ENCODE measurements around the gene HPD. TPM values are rescaled to one million over a fixed set of nuclear protein-coding genes. Genes with fewer than 3 reads are reported as not detected.

Gene HPD
- total and polyA plus RNA-seq, 4 donors = 0.88 to 4.0 (median 1.2) TPM; not detected in 1

DNA sequence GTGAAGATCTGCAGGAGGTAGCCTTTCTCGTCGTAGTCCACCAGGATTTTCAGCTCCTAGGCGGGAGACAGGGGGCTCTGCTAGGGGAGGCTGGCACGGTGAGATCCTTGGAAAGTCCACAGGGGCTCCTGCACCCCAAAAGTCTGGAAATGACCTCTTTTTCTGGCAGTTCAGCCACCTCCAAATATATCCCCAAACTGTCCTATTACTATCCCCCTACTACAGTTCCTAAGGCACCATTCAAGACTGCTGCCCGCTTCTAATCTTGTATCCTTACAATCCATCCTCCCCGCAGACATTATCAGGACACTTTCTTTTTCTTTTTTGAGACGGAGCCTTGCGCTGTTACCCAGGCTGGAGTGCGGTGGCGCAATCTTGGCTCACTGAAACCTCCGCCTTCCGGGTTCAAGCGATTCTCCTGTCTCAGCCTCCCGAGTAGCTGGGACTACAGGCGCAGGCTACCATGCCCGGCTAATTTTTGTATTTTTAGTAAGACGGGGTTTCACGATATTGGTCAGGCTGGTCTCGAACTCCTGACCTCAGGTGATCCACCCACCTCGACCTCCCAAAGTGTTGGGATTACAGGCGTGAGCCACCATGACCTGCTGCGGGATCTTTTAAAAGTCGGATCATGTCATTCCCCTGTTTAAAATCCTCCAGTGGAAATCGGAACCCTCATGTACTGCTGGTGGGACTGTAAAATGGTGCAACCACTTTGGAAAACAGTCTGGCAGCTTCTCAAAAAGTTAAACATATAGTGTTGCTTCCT is 18.5 kb downstream of the HPD start:
- TF ChIP-seq, protein P1, sequence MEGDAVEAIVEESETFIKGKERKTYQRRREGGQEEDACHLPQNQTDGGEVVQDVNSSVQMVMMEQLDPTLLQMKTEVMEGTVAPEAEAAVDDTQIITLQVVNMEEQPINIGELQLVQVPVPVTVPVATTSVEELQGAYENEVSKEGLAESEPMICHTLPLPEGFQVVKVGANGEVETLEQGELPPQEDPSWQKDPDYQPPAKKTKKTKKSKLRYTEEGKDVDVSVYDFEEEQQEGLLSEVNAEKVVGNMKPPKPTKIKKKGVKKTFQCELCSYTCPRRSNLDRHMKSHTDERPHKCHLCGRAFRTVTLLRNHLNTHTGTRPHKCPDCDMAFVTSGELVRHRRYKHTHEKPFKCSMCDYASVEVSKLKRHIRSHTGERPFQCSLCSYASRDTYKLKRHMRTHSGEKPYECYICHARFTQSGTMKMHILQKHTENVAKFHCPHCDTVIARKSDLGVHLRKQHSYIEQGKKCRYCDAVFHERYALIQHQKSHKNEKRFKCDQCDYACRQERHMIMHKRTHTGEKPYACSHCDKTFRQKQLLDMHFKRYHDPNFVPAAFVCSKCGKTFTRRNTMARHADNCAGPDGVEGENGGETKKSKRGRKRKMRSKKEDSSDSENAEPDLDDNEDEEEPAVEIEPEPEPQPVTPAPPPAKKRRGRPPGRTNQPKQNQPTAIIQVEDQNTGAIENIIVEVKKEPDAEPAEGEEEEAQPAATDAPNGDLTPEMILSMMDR (IDR thresholded peaks at IDR 0.05; ENCODE audit: control extremely low read depth, extremely low read depth) = no peak
- 53 to 64% methylated on average over 24 of the region's 24 CpGs for WGBS, 2 donors
- Histone ChIP-seq H3K4me1 (ENCODE audit: control insufficient read depth in 5 of 5, insufficient read depth in 5 of 5, low read length in 5 of 5) (no peaks in the 10 kb centered on the region), H3K9me3 (ENCODE audit: control insufficient read depth in 4 of 4, insufficient read depth in 3 of 4, low read length in 3 of 4) (no peaks in the 10 kb centered on the region), H3K9ac (ENCODE audit: insufficient read depth in 1 of 2, low read length in 2 of 2) (no peak overlapping the region), H3K27me3 (ENCODE audit: control insufficient read depth in 3 of 3, insufficient read depth in 3 of 3, low read length in 2 of 3) (no peaks in the 10 kb centered on the region), H3K4me3 (peak overlapping the region; percentile 67), H3K36me3 (ENCODE audit: control insufficient read depth in 4 of 4, insufficient read depth in 4 of 4, low read length in 4 of 4) (no peaks in the 10 kb centered on the region), H3K27ac (ENCODE audit: low read depth in 1 of 2, low read length in 1 of 2) (peak overlapping the region; percentile 43 to 77)
- no peak for DNase-seq
- ATAC-seq (ENCODE audit: insufficient read depth, low FRiP score) = no peak

DNA sequence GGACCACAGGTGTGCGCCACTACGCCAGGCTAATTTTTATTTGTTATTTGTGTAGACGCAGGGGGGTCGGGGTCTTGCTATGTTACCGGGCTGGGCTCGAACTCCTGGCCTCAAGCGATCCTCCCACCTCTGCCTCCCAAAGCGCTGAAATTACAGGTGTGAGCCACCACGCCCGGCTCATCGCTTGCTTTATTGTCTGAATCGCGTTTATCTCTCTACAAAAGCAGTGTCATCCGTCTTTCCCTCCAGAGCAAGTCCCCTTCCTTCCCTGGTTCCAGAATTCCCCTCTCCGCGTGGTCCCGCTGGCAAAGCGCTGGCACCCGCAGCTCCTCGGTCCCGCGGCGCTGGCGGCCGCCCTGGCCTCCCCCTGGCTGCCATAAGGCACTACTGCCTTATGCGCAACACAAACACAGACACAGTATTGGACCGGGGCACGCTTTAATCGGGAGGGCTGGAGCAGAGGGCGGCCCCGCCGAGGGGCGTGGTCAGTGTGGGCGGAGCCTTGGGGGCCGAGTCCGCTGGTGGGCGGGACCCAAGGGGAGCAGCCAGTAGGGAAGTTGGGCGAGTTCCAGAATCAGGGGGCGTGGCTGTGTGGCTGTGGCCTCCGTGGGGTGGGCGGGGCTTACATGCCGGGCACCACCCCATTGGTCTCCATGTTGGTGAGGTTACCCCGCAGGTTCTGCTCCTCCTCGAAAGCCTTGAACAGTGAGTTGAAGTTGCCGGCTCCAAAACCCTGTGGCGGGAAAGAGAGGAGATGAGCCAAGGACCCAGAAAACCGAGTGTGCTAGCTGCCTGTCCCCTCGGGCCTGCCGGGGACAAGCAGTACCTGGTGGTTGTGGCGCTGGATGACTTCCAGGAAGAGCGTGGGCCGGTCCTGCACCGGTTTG is 19.3 kb downstream of the HPD start:
- DNase-seq (peak; percentile 97 to 98 (median 97)), ATAC-seq (ENCODE audit: insufficient read depth, low FRiP score) (peak; percentile 99)
- Histone ChIP-seq H3K4me3 (peak overlapping the region; percentile 67), H3K27me3 (ENCODE audit: control insufficient read depth in 3 of 3, insufficient read depth in 3 of 3, low read length in 2 of 3) (no peaks in the 10 kb centered on the region), H3K27ac (ENCODE audit: low read depth in 1 of 2, low read length in 1 of 2) (peak overlapping the region; percentile 43 to 77), H3K36me3 (ENCODE audit: control insufficient read depth in 4 of 4, insufficient read depth in 4 of 4, low read length in 4 of 4) (no peaks in the 10 kb centered on the region), H3K4me1 (ENCODE audit: control insufficient read depth in 5 of 5, insufficient read depth in 5 of 5, low read length in 5 of 5) (no peaks in the 10 kb centered on the region), H3K9me3 (ENCODE audit: control insufficient read depth in 4 of 4, insufficient read depth in 3 of 4, low read length in 3 of 4) (no peaks in the 10 kb centered on the region), H3K9ac (ENCODE audit: insufficient read depth in 1 of 2, low read length in 2 of 2) (peak overlapping the region in 1 of 2 donors; percentile 55)
- 12 to 13% methylated on average over 52 to 53 of the region's 53 CpGs for WGBS, 2 donors
- TF ChIP-seq, protein P1 (IDR thresholded peaks at IDR 0.05; ENCODE audit: control extremely low read depth, extremely low read depth) = peak; percentile 10

DNA sequence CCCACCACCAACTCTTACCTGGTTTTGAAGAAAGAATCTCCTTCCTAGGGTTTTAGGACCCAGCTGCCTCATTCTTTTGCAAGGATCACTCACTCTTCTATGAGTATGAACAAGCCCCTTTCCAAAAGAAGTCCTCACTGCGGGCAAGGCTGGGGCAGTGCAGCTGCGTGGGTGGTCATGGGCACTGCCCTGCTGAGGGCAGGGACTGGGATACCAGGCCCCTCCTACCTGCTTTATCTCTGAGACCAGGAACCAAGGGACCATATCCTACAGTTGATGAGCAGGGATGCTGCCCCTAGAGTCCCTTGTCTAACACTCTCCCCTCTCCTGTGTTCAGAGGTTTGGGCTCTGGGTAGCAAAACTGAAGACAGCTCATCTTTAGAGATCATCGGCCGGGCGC is 20.5 kb downstream of the HPD start:
- WGBS, 2 donors = 85 to 95% methylated on average over 5 of the region's 5 CpGs
- H3K4me1 ChIP-seq (ENCODE audit: control insufficient read depth in 5 of 5, insufficient read depth in 5 of 5, low read length in 5 of 5) = no peaks in the 10 kb centered on the region
- H3K27ac ChIP-seq (ENCODE audit: low read depth in 1 of 2, low read length in 1 of 2) = no peak overlapping the region
- no peaks in the 10 kb centered on the region for H3K9me3 ChIP-seq (ENCODE audit: control insufficient read depth in 4 of 4, insufficient read depth in 3 of 4, low read length in 3 of 4)
- H3K27me3 ChIP-seq (ENCODE audit: control insufficient read depth in 3 of 3, insufficient read depth in 3 of 3, low read length in 2 of 3) = no peaks in the 10 kb centered on the region
- DNase-seq = no peak
- ATAC-seq (ENCODE audit: insufficient read depth, low FRiP score) = no peak
- no peak overlapping the region for H3K4me3 ChIP-seq
- TF ChIP-seq, protein P1 (IDR thresholded peaks at IDR 0.05; ENCODE audit: control extremely low read depth, extremely low read depth) = no peak
- no peaks in the 10 kb centered on the region for H3K36me3 ChIP-seq (ENCODE audit: control insufficient read depth in 4 of 4, insufficient read depth in 4 of 4, low read length in 4 of 4)
- no peak overlapping the region for H3K9ac ChIP-seq (ENCODE audit: insufficient read depth in 1 of 2, low read length in 2 of 2)

All from lung (tissue), 12 donors.